ENCODE measurements around the gene BCAS3.
"Not testable (repeated sequence)": the region's sequence is repeated elsewhere in the genome, so short reads cannot be mapped to it uniquely, and the experiment has no call there.

The BCAS3 gene

DNA sequence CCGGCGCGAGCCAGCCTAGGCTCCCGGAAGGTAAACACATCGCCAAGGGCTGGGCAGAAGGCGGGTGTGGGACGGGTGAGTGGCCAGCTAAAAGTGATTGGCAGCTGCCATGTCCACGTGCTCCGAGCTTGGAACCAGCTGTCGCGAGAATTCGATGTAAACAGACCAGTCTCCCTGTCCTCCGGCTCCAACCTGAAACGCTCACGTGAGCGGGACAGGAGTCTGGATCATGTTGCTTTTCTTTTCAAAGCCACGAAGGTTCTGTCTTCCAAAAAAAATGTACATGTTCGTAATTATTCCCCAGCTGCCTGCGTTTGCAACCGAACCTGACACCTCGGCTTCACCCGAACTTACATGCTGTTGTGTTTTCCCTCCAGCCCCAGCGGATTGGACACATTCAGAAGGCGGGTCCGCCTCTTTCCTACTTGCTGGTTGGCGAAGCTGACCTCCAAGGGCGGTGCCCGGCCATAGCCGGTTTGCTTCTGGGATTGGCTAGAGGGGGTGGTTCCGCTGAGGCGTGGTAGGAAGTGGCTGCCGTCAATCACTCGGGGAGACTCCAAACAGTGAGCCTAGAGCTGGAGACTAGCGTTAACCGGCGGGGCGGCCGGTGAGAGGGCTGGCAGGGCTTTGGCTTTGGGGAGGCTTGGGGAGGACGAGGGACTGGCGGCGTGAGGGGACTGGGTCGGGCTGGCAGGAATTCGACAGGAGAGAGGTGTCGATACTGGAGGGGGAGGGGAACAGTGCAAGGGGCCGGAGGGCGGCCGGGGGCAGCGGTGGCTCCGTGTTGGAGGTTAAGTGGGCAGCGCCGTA is at the start of gene BCAS3:
BCAS3 (plus strand) TSS at position 544 of the 810 bp plus-strand sequence.
- DNase-seq = peak; percentile 99

DNA sequence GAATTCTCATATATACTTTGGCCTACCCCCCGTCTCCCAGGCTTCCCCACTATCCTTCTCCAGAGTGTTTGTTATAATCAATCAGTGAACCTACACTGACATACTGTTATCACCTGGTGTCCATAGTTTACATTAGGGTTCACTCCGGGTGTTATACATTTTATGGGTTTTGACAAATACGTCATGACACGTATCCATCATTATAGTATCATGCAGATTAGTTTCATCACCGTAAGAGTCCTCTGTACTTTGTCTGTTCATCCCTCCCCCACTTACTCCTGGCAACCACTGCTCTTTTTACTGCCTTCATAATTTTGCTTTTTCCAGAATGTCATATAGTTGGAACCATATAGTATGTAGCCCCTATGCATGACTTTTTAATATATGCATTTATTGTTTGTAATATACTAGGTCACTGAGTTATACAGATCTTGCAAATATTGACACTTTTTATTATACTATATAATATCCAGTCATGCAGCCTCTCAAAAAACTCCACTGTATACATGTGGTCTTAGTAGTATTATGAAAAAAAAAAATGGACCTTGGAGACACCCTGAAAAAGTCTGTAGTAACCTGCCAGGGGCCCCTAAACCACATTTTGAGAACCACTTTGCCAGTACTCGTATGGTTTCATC is 49.3 kb upstream of the BCAS3 start:
- DNase-seq = no peak

DNA sequence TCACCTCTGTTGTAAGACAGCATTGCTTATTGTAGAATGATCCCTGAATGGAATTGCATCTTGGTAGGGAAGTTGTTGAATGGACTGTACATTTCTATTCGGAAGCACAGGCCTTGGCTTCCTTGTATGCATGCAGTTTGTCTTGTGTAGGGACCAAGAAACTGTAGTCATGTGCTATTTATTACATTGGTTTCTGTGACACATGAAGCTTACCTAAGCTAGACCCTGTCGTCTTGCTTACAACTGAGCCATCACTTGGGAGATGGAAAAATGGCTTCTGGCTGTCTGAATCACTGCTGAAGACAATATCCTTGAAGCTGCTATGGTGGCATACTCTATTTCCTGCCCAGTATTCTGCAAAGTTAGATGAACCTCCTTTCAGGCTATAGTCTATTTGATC is 48.5 kb upstream of the BCAS3 start:
- no peak for DNase-seq

DNA sequence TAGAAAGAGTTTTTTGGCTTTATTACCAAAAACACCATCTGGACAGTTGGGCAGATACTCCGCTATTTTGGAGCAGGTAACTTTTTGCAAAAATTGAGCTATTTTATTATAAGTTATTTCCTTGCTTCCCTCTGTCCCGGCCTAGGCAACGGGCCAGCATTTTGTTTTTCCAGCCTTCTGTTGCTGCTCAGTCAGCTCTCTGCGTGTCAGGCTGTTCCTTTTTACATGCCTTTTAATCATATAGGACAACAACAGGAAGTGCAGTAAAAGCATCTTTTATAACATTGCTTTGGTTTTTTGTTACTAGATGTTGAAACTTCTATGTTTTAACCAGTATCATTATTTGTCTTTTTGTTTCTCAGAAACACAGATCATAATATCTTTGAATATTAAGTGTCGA is 47.3 kb upstream of the BCAS3 start:
- DNase-seq = no peak

DNA sequence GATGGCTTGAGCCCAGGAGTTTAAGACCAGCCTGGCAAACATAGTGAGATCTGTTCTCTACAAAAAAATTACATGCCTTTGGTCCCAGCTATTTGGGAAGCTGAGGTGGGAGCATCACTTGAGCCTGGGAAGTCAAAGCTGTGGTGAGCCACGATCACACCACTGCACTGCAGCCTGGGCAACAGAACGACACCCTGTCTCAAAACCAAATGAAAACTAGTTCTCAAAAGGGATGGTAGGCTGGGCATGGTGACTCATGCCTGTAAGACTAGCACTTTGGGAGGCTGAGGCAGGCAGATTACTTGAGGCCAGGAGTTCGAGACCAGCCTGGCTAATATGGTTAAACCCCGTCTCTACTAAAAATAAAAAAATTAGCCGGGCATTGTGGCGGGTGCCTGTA is 46.5 kb upstream of the BCAS3 start:
- no peak for DNase-seq

DNA sequence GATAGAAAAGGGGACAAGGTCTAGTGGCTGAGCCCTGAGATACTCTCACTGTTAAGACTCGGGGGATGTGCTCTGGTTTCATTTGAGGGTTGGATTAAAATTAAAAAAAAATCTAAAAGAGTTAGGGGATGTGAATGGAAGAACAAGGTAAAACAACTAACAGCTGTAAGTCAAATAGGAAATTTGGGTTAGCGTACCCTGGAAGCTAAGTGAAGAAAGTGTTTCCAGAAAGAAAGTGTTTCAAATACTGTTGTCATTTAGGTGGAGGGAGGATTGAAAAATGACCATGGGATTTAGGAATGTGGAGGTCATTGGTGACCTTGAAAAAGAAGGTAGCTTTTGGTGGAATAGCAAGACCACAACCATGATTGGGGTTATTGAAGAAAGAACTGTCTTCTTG is 40.0 kb upstream of the BCAS3 start:
- no peak for DNase-seq

DNA sequence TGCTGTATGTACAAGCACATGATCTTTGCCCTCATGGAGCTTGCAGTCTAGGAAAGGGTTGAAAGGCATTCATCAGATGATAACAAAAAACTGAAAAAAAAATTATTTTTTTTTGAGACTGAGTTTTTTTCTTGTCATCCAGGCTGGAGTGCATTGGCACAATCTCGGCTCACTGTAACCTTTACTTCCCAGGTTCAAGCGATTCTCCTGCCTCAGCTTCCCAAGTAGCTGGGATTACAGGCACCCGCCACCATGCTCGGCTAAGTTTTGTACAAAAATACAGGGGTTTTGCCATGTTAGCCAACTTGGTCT is 38.7 kb upstream of the BCAS3 start:
- no peak for DNase-seq

DNA sequence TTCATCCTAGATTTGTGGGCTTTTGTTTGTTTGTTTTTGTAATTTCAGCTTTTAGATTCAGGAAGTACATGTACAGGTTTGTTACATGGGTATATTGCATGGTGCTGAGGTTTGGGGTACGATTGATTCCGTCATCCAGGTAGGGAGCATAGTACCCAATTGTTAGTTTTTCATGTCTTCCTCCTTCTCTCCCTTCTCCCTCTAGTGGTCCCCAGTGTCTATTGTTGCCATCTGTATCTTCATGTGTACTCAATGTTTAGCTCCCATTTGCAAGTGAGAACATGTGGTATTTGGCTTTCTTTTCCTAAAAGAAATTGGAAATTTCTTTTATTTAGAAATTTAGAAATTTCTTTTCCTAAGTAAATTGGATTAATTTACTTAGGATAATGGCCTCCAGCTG is 37.1 kb upstream of the BCAS3 start:
- peak; percentile 14 for DNase-seq

DNA sequence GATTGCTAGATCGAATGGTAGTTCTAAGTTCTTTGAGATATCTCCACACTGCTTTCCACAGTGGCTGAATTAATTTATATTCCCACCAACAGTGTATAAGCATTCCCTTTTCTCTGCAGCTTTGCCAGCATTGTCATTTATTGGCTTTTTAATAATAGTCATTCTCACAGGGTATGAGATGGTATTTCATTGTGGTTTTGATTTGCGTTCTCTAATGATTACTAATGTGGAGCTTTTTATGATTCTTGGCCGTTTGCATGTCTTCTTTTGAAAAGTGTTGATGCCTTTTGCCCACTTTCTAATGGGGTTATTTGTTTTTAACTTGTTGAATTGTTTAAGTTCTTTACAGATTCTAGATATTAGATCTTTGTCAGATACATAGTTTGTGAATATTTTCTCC is 36.5 kb upstream of the BCAS3 start:
- no peak for DNase-seq

DNA sequence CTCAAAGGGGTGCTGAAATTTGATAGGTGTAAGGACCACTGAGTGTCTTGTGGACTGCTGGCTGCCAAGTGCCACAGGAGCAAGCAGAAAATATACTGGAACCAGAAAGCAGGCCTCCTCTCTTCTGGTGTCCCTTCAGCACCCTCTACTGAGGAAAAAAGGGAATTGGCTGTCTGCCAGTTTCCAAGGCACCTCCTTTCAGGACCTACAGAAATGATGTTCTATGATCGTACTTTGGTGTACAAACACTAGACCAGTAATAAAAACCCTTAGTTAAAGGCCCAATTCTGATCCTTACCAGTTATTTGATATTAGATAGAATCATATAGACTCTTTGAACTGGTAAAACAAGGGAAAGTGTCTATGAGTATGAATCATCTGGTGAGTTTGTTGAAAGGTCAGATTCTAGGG is 35.8 kb upstream of the BCAS3 start:
- peak; percentile 73 for DNase-seq

DNA sequence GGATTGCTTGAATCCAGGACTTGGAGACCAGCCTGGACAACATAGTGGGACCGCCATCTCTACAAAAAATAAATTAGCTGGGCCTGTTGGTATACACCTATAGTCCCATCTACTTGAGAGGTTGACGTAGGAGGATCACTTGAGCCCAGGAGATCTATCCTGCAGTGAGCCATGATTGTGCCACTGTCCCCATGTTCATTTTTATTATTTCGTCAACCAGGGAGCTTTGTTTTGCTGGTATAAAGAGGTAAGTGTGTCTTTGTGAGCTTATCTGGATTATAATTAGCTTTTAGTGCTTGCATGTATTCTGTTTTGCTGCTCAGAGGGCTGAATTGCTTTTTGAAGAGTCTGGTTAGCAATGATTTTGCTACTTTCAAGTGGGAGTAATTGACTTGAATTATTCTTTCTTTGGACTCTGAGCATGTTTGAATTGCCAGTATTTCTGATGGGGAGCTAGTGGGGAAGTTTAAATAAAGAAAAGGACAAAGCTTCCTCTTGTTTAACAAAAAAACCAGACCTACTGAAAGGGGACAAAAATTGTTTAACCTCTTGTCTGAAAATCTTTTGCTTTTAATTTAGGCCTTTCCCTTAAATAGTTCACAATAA is 31.6 kb upstream of the BCAS3 start:
- DNase-seq = no peak

DNA sequence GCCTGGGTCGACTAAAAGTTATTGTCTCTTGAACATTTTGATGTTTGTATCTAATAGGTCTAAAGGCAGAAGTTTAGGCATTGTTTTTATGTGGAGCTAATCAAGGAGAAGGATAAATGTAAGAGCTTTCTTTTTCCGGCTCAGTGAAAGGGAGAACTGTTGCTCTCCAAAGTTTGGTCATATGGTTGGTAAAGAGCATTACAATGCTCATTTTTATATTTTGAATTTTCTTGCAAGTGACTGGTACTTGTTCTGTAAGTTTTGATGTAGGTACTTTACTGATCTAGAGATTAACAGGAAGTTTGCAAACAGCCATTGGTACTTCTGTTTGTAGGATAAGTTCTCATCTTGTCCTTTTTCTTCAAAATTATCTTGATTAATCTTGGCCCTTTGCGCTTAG is 30.9 kb upstream of the BCAS3 start:
- no peak for DNase-seq

DNA sequence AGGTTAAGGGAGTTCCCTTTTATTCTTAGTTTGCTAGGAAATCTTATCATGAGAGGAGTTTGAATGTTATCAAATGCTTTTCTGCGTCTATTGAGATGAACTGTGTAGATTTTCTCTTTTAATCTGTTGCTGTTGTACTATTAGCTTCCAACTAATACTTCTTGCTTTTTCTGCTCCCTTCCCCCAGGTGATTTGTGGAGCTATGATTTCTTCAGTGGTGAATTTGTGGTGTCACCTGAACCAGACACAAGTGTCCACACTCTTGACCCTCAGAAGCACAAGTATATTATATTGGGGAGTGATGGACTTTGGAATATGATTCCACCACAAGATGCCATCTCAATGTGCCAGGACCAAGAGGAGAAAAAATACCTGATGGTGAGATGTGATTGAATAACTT is 29.9 kb upstream of the BCAS3 start:
- no peak for DNase-seq

DNA sequence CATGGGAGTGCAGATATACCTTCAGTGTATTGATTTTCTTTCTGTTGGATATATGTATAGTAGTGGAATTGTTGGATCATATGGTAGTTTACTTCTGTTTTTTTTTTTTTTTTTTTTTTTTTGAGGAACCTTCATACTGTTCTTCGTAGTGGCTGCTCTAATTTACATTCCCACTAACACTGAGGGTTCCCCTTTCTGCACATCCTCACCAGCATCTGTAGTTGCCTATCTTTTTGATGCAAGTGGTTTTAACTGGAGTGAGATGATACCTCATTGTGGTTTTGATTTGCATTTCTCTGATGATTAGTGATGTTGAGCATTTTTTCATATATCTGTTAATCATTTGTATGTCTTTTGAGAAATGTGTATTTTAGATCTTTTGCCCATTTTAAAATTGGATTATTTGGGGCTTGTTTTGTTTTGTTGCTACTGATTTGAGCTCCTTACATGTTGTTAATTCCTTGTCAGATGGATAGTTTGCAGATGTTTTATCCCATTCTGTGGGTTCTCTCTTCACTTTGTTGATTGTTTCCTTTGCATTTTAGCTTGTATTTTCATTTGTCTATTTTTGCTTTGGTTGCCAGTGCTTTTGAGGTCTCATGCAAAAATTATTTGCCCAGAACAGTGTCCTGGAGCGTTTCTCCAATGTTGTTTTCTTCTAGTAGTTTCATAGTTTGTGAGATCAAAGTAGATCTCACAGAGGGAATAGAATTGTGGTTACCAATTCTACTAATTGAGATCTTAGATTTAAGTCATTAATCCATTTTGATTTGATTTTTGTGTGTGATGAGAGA is 25.0 kb upstream of the BCAS3 start:
- peak; percentile 57 for DNase-seq

DNA sequence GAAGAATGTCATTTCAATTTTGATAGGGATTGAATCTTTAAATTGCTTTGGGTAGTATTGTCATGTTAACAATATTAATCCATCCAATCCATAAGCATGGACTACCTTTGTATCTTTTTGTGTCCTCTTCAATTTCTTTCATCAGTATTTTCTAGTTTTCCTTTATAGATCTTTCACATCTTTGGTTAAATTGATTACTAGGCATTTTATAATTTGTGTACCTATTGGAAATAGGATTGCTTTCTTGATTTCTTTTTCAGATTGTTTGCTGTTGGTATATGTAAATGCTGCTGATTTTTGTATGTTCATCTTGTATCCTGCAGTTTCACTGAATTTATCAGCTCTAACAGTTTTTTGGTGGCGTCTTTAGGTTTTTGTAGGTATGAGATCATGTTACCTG is 24.1 kb upstream of the BCAS3 start:
- no peak for DNase-seq

DNA sequence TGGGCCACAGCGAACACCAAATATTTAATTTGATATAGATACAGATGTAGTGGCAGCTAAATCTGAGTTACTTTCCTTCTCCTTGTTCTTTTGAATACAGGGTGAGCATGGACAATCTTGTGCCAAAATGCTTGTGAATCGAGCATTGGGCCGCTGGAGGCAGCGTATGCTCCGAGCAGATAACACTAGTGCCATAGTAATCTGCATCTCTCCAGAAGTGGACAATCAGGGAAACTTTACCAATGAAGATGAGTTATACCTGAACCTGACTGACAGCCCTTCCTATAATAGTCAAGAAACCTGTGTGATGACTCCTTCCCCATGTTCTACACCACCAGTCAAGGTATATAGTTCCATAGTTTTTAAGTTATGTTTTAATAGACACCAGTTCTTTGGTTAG is 21.2 kb upstream of the BCAS3 start:
- DNase-seq = no peak

DNA sequence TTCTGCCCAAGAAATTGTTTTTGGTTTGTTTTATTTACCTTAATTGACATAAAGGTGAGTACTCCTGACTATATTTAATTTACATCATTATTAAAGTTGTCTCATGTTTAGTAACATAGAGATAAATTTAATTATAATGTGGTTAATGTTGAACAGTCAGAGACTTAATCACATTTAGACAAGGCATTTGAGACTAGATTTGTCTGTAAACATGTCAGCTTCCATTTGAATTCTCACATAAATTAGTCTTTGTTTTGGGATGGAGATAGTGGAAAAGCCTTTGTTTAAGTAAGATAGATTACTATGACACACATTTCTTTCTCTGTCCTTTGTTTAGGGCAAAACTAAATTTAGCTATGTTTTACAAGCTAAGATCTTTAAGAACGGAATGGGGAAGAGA is 18.5 kb upstream of the BCAS3 start:
- DNase-seq = no peak

DNA sequence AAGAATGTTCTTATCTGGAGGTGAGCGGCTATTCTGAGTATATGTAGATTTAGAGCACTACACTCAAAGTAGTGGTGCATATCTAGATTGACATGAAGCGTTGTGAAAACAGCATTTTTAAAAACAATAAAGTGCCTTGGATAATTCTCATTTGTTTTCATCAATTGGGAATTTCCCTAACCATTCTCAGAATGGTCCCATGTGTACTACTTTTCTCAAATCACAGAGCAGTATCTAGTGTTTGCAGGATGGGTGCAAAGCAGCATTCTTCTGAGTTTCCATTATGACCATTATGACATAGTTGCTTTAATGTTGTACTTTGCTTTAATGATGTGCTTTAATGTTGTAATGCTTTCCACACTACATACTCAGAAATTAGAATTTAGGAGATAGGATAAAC is 16.2 kb upstream of the BCAS3 start:
- peak; percentile 7 for DNase-seq

DNA sequence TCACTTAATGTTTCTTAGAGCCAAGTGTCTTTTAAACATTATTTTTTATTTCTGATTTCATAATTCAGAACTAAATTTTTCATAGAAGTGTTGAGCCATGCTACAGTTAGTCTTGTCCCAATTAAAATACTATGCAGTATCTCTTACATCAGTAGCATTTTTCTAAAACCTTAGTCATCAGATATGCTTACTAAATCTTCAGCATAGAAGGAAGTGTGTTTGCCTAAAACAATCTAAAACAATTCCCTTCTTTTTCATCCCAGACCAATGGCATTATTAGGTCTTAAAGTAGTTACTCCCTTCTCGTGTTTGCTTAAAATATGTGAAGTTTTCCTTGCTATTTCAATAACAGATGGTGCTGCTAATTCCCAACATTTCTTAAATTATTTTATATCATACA is 13.6 kb upstream of the BCAS3 start:
- no peak for DNase-seq

DNA sequence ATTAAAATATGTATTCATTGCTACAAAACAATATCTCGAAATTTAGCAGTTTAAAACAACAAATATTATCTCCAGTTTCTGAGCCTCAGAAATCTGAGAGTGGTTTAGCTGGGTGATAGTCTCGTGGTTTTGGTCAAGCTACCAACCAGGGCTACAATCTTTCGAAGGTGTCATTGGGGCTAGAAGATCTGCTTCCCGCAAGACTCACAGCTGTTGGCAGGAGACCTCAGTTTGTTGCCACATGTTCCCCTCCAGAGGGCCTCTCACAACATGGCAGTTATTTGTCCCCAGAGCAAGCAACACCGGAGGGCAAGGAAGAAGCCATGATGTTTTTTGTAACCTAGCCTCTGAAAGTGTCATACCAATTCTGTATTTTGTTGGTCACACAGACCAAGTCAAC is 12.0 kb upstream of the BCAS3 start:
- DNase-seq = no peak

DNA sequence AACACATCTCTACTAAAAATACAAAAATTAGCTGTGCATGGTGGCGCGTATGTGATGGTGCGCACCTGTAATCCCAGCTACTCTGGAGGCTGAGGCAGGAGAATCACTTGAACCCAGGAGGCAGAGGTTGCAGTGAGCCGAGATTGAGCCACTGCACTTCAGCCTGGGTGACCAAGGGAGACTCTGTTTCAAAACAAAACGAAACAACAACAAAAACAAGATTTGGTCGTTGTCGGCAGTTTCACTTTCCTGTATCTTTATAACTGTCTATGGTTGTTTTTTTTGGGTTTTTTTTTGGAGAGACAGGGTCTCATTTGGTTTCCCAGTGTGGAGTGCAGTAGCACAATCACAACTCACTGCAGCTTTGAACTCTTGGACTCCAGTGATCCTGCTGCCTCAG is 8.9 kb upstream of the BCAS3 start:
- DNase-seq = not testable (repeated sequence)

DNA sequence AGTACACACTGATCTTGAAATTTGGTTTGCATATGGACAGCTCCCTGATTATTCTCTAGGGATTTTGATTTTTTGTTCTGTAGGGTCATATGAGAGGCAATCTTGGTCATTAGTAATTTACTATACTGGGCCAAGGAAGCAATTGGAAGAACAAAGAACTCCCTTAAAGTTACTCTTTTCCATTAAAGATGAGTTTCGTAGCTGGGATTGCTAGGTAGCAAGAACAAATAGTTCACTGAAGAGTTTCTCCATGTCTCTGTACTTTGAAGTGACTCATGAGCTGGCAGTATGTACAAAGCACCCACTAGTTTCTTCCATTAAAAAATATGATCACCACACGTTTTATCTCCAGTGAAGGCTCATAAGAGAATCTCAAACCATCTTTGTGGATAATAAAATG is 6.2 kb upstream of the BCAS3 start:
- no peak for DNase-seq

DNA sequence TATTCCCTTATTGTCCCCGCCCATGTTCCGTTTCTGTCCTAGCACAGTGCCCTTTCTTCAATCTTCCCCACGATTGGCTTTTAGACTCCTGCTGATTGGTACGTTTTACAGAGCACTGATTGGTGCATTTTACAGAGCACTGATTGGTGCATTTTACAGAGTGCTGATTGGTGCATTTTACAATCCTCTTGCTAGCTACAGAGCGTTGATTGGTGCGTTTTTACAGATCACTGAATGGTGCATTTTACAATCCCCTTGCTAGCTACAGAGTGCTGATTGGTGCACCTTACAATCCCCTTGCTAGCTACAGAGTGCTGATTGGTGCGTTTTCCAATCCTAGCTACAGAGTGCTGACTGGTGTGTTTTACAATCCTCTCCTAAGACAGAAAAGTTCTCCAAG is 3.0 kb upstream of the BCAS3 start:
- DNase-seq = not testable (repeated sequence)

DNA sequence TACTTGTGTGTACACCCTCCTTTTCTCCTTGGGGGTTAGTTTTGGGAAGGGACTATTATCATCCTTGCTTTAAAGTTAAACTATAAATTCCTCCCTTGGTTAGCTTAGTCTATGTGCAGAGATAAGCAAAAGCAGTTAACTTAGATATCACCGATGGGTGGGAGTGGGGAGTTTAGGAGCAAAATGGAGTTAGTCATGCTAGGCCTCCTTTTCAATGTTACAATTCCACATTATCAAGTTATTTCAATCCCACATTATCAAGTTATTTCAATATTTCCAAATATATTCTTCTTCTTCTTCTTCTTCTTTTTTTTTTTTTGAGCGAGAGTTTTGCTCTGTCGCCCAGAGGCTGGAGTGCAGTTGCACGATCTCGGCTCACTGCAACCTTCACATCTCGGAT is 1.7 kb upstream of the BCAS3 start:
- DNase-seq = no peak
